Endothelial cell of umbilical vein (primary cell): ENCODE measurements around the gene RPRD2.

Experiments
- EZH2 ChIP-seq: IDR thresholded peaks from 2 replicates; pipeline ENCODE4 v1.6.1; 2012; ENCODE audit warnings: borderline replicate concordance, low read depth, mild to moderate bottlenecking, moderate library complexity, low read length, inconsistent platforms; ENCODE audit not compliant: severe bottlenecking
- MYC ChIP-seq: IDR thresholded peaks from one replicate; pipeline ENCODE4 v1.6.1; 2011; ENCODE audit warnings: mild to moderate bottlenecking, low read depth, low read length
- POLR2AphosphoS5 ChIP-seq: IDR thresholded peaks from 2 replicates; pipeline ENCODE4 v1.6.1; 2012; ENCODE audit warnings: low read depth, mild to moderate bottlenecking, control low read depth, low read length, moderate library complexity; ENCODE audit not compliant: insufficient read depth
- TF ChIP-seq, protein P1 (sequence below), 2 donors: IDR thresholded peaks; 1 replicate in 1 of 2; 2 replicates in 1 of 2; pipeline ENCODE4 v1.5.1; 2011; ENCODE audit warnings: low read length in 2 of 2, mild to moderate bottlenecking in 2 of 2, moderate library complexity in 2 of 2, control low read depth in 1 of 2, inconsistent platforms in 1 of 2, low read depth in 1 of 2; ENCODE audit not compliant: insufficient read depth in 1 of 2; ENCODE audit errors: extremely low read depth in 1 of 2
- TF ChIP-seq, protein P2 (sequence below): IDR thresholded peaks from 2 replicates; pipeline ENCODE4 v1.6.1; 2011; ENCODE audit not compliant: insufficient read depth, insufficient read length

DNA sequence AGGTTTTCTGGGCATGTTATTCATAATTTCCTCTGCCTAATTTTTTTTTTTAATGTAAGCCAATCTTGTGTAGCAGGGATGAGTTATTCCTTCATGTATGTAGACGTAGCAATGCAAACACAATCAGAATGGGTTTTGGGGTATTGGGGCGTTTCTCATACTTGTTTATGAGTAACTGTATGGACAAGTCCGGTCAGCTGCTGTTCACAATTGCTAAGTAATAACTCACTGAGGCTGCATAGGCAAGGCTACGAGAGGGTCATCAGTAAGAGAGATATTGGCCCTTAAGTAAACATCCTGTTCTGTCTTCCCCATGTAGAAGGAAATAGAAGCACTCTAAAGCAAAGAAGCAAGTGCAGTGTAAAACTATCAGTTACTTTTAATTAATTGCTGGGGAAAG lies 113.8 kb downstream of the RPRD2 start:
- no peak for TF ChIP-seq EZH2
- TF ChIP-seq, protein P1, sequence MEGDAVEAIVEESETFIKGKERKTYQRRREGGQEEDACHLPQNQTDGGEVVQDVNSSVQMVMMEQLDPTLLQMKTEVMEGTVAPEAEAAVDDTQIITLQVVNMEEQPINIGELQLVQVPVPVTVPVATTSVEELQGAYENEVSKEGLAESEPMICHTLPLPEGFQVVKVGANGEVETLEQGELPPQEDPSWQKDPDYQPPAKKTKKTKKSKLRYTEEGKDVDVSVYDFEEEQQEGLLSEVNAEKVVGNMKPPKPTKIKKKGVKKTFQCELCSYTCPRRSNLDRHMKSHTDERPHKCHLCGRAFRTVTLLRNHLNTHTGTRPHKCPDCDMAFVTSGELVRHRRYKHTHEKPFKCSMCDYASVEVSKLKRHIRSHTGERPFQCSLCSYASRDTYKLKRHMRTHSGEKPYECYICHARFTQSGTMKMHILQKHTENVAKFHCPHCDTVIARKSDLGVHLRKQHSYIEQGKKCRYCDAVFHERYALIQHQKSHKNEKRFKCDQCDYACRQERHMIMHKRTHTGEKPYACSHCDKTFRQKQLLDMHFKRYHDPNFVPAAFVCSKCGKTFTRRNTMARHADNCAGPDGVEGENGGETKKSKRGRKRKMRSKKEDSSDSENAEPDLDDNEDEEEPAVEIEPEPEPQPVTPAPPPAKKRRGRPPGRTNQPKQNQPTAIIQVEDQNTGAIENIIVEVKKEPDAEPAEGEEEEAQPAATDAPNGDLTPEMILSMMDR (IDR thresholded peaks at IDR 0.05; ENCODE audit: extremely low read depth in 1 of 2, insufficient read depth in 1 of 2, low read depth in 1 of 2, low read length in 2 of 2): no peak
- TF ChIP-seq, protein P2, sequence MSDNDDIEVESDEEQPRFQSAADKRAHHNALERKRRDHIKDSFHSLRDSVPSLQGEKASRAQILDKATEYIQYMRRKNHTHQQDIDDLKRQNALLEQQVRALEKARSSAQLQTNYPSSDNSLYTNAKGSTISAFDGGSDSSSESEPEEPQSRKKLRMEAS: no peak
- TF ChIP-seq POLR2AphosphoS5: no peak
- TF ChIP-seq MYC: no peak
